Caco-2 (cell line): ENCODE results near the gene UHRF1. TPM values are rescaled to one million over a fixed set of nuclear protein-coding genes. Genes with fewer than 3 reads are reported as not detected.

Source experiments
- BruUV-seq: library from RNA; stranded (reverse); fragments of 400-500 nt; replicated peaks from 2 replicates; lab custom pipeline; 2021; lab: Mats Ljungman, UMichigan
- CTCF ChIA-PET: fragments of 300-600 bp; sonication (Branson Sonifier 250); formaldehyde crosslinking; loops from one replicate; lab custom pipeline; 2022; ENCODE audit warnings: antibody characterized with exemption; lab: Charles Lee
- POLR2A ChIA-PET: fragments of 300-600 bp; sonication (Branson Sonifier 250); formaldehyde crosslinking; loops from one replicate; lab custom pipeline; 2022; ENCODE audit warnings: antibody characterized with exemption; lab: Charles Lee
- DNase-seq, 2 experiments: peaks; one replicate each; pipeline versions ENCODE4 v3.0.0 to v3.0.0-alpha.2; 2020 to 2022
- H3K27me3 ChIP-seq: replicated peaks from 2 replicates; pipeline ENCODE4 v1.6.0; 2011; ENCODE audit warnings: low read length; ENCODE audit not compliant: control insufficient read depth, insufficient read depth
- H3K36me3 ChIP-seq: 2 replicates; pipeline ENCODE4 v1.5.1; 2011; ENCODE audit warnings: low read length; ENCODE audit not compliant: control insufficient read depth, insufficient read depth
- H3K4me1 ChIP-seq: fragments of 250-450 bp; sonication (Bioruptor Pico); 2 replicates; pipeline ENCODE4 v1.5.1; 2020; ENCODE audit warnings: mild to moderate bottlenecking
- H3K4me3 ChIP-seq: 2 replicates; pipeline ENCODE4 v1.5.1; 2011; ENCODE audit warnings: low read depth, mild to moderate bottlenecking, control low read depth, low read length
- H3K9me3 ChIP-seq: fragments of 250-450 bp; sonication (Bioruptor Pico); 2 replicates; pipeline ENCODE4 v1.5.1; 2020; ENCODE audit warnings: mild to moderate bottlenecking, moderate library complexity
- H3K27ac Mint-ChIP-seq: one replicate; pipeline ENCODE4 v1.8.0; 2022; ENCODE audit warnings: mixed read lengths; ENCODE audit not compliant: unreplicated experiment
- H3K27me3 Mint-ChIP-seq: one replicate; pipeline ENCODE4 v1.8.0; 2022; ENCODE audit warnings: mixed read lengths; ENCODE audit not compliant: insufficient read depth, unreplicated experiment
- H3K36me3 Mint-ChIP-seq: one replicate; pipeline ENCODE4 v1.8.0; 2022; ENCODE audit warnings: mild to moderate bottlenecking, mixed read lengths; ENCODE audit not compliant: insufficient read depth, unreplicated experiment
- H3K4me1 Mint-ChIP-seq: one replicate; pipeline ENCODE4 v1.8.0; 2022; ENCODE audit warnings: low read depth, mixed read lengths; ENCODE audit not compliant: unreplicated experiment
- H3K4me3 Mint-ChIP-seq: one replicate; pipeline ENCODE4 v1.8.0; 2022; ENCODE audit warnings: mild to moderate bottlenecking, moderate library complexity, mixed read lengths; ENCODE audit not compliant: unreplicated experiment
- H3K9me3 Mint-ChIP-seq: one replicate; pipeline ENCODE4 v1.8.0; 2022; ENCODE audit warnings: mixed read lengths; ENCODE audit not compliant: unreplicated experiment
- intact Hi-C: fragments of 100-400 bp; cut with micrococcal nuclease; formaldehyde crosslinking; loops from one replicate; pipeline ENCODE4 v1.10.0; 2022; ENCODE audit not compliant: unreplicated experiment
- total RNA-seq: library from RNA; stranded (reverse); gene quantifications from 2 replicates; pipeline ENCODE4 v1.2.3, GENCODE V29; 2022
- TF ChIP-seq, protein P1 (sequence below), 2 experiments: fragments of 200-600 bp in 1 of 2; IDR thresholded peaks; 1 replicate in 1 of 2; 2 replicates in 1 of 2; pipeline versions ENCODE4 v1.5.1 to v1.8.0; 2011 to 2022; ENCODE audit warnings: antibody characterized with exemption in 1 of 2, control low read depth in 1 of 2, inconsistent platforms in 1 of 2, low read depth in 1 of 2, low read length in 1 of 2, mild to moderate bottlenecking in 1 of 2, moderate library complexity in 1 of 2; ENCODE audit not compliant: insufficient read depth in 1 of 2, severe bottlenecking in 1 of 2, unreplicated experiment in 1 of 2

Gene UHRF1
- total RNA-seq, 1 experiment from 2014 or later = 54.6 TPM

DNA sequence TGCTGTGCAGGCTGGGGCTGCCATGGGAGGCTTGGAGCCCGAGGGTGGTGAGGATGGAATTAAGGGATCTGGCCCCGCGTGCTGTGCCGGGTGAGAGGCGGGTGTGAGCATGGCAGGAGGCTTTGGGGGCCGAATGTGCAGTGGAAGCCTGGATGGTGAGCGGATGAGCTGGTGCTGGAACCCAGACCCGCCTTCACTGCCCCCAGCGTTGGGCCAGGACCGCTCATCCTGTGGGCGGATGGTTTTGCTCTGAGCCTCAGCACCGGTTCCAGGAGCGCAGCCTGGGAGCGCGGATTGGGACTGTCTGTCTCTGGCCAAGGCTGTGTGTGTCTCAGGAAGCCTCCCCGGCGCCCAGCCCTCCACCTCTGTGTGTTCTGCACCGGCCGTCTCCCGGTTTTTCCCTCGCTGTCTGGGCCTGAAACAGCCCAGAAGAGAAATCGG is 76.3 kb downstream of the UHRF1 start:
- intact Hi-C loops = no loop called here
- ChIA-PET CTCF (interaction anchor here (0.6 kb wide), 1 partner anchor 17 kb away, joined by 3 read pairs; the partner anchor contains the start of gene KDM4B), POLR2A (interaction anchor here (0.5 kb wide), 1 partner anchor 238 kb away, joined by 4 read pairs; no protein-coding TSS in a partner anchor)
- no peaks in the 10 kb centered on the region for H3K9me3 Mint-ChIP-seq
- DNase-seq = no peak
- TF ChIP-seq, protein P1, sequence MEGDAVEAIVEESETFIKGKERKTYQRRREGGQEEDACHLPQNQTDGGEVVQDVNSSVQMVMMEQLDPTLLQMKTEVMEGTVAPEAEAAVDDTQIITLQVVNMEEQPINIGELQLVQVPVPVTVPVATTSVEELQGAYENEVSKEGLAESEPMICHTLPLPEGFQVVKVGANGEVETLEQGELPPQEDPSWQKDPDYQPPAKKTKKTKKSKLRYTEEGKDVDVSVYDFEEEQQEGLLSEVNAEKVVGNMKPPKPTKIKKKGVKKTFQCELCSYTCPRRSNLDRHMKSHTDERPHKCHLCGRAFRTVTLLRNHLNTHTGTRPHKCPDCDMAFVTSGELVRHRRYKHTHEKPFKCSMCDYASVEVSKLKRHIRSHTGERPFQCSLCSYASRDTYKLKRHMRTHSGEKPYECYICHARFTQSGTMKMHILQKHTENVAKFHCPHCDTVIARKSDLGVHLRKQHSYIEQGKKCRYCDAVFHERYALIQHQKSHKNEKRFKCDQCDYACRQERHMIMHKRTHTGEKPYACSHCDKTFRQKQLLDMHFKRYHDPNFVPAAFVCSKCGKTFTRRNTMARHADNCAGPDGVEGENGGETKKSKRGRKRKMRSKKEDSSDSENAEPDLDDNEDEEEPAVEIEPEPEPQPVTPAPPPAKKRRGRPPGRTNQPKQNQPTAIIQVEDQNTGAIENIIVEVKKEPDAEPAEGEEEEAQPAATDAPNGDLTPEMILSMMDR (IDR thresholded peaks at IDR 0.05; ENCODE audit: insufficient read depth in 1 of 2, low read depth in 1 of 2, low read length in 1 of 2, severe bottlenecking in 1 of 2, unreplicated experiment in 1 of 2) = no peak
- H3K27me3 ChIP-seq = no peaks in the 10 kb centered on the region
- H3K4me3 ChIP-seq = no peak overlapping the region
- no peaks in the 10 kb centered on the region for H3K9me3 ChIP-seq
- peaks cover 25% of the 10 kb centered on the region for H3K4me1 Mint-ChIP-seq
- no peaks in the 10 kb centered on the region for H3K27me3 Mint-ChIP-seq
- no peaks in the 10 kb centered on the region for H3K36me3 ChIP-seq
- H3K36me3 Mint-ChIP-seq = peaks cover 11% of the 10 kb centered on the region
- peaks cover 25% of the 10 kb centered on the region for H3K4me1 ChIP-seq
- no peak overlapping the region for H3K4me3 Mint-ChIP-seq
- no peak overlapping the region for H3K27ac Mint-ChIP-seq
- BruUV-seq = no TSS peak

DNA sequence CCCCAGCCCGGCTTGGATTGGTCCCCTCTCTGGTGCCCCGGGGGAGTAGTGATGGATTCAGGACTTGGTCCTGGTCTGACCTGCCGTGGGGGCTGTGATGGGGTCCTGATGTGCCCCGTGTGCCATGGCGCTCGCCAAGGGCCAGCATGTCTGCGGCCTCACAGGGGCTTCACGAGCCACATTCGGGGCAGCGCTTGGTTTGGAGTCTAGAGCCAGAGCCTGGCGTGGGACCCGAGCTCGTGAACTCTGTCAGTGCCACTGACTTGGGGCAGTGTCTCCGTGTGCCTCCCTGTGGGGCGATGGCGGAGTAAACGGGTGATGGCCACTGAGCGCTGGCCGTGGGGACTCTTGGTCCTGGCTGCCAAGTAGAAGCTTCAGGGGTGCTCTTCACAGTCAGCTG is 76.8 kb downstream of the UHRF1 start:
- Histone ChIP-seq H3K27me3 (no peaks in the 10 kb centered on the region), H3K36me3 (no peaks in the 10 kb centered on the region), H3K4me3 (no peak overlapping the region), H3K4me1 (peaks cover 25% of the 10 kb centered on the region), H3K9me3 (no peaks in the 10 kb centered on the region)
- TF ChIP-seq, protein P1 (IDR thresholded peaks at IDR 0.05; ENCODE audit: insufficient read depth in 1 of 2, low read depth in 1 of 2, low read length in 1 of 2, severe bottlenecking in 1 of 2, unreplicated experiment in 1 of 2) = no peak
- Mint-ChIP-seq H3K27ac (no peak overlapping the region), H3K4me1 (peaks cover 25% of the 10 kb centered on the region), H3K4me3 (no peak overlapping the region), H3K9me3 (no peaks in the 10 kb centered on the region), H3K36me3 (peaks cover 11% of the 10 kb centered on the region), H3K27me3 (no peaks in the 10 kb centered on the region)
- no peak for DNase-seq
- intact Hi-C loops = loop anchor here (2.0 kb wide), 1 partner anchor 17 kb away; the partner anchor contains the start of gene KDM4B
- CTCF ChIA-PET = no interaction called here
- POLR2A ChIA-PET = interaction anchor here (0.5 kb wide), 1 partner anchor 237 kb away, joined by 4 read pairs; no protein-coding TSS in a partner anchor
- BruUV-seq = no TSS peak

DNA sequence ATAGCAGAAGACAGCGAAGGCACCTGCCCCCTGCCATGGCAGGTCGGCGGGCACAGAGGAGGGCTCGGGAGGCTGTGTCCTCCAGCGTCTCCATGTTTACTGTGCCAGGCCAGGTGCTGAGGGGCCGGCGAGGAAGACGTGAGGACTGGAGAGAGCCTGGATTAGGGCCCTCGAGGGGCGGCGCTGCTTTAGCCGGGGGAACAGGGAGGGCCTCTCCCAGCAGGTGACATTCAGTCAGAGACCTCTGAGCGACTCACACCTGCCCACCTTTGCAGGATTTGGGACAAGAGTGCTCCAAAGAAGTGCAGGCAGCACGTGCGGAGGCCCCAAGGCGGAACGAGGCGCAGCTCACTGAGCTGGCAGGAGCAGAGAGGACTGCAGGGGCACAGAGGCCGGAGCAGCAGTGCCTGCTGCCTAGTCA is 77.2 kb downstream of the UHRF1 start:
- intact Hi-C loops = loop anchor here (2.0 kb wide), 1 partner anchor 18 kb away; the partner anchor contains the start of gene KDM4B
- no peak for DNase-seq
- Mint-ChIP-seq H3K9me3 (no peaks in the 10 kb centered on the region), H3K36me3 (peaks cover 11% of the 10 kb centered on the region), H3K27me3 (no peaks in the 10 kb centered on the region), H3K4me3 (peak overlapping the region; percentile 16), H3K4me1 (peaks cover 26% of the 10 kb centered on the region), H3K27ac (no peak overlapping the region)
- ChIA-PET CTCF (no interaction called here), POLR2A (interaction anchor here (0.5 kb wide), 1 partner anchor 237 kb away, joined by 4 read pairs; no protein-coding TSS in a partner anchor)
- no peaks in the 10 kb centered on the region for H3K9me3 ChIP-seq
- no peaks in the 10 kb centered on the region for H3K36me3 ChIP-seq
- TF ChIP-seq, protein P1 (IDR thresholded peaks at IDR 0.05; ENCODE audit: insufficient read depth in 1 of 2, low read depth in 1 of 2, low read length in 1 of 2, severe bottlenecking in 1 of 2, unreplicated experiment in 1 of 2) = no peak
- peaks cover 30% of the 10 kb centered on the region for H3K4me1 ChIP-seq
- BruUV-seq = no TSS peak
- no peak overlapping the region for H3K4me3 ChIP-seq
- no peaks in the 10 kb centered on the region for H3K27me3 ChIP-seq
